K562 (cell line): ENCODE data around the gene PSMD13. TPM values are rescaled to one million over a fixed set of nuclear protein-coding genes. Genes with fewer than 3 reads are reported as not detected.
A peak's percentile ranks its signal among the peaks of the same experiment; 100 is the strongest.

Experiments
- ATAC-seq: fragments of 200-7000 bp; cut with Tn5 transposase; 3 replicates; pipeline ENCODE4 v1.9.1; 2020; ENCODE audit warnings: moderate library complexity
- BruUV-seq: library from RNA; stranded (reverse); fragments of 400-500 nt; replicated peaks from 2 replicates; lab custom pipeline; 2021; lab: Mats Ljungman, UMichigan
- CTCF ChIA-PET: fragments of 300-600 bp; formaldehyde crosslinking; extraction: SDS; loops from one replicate; lab custom pipeline; 2021; ENCODE audit warnings: low intra/inter-chr PET ratio; lab: Yijun Ruan, JAX
- POLR2A ChIA-PET: fragments of 300-600, 350-650 bp; sonication (Branson Sonifier 250); formaldehyde crosslinking; extraction: SDS; loops from one replicate; lab custom pipeline; 2021; ENCODE audit warnings: antibody characterized with exemption, inconsistent platforms; lab: Yijun Ruan, JAX
- DNase-seq, 4 experiments: peaks; one replicate each; pipeline versions ENCODE4 v3.0.0 to v3.0.0-alpha.2; 2011 to 2018; ENCODE audit warnings: low spot score in 3 of 4, mixed read lengths in 3 of 4; ENCODE audit errors: extremely low read depth in 1 of 4
- FAIRE-seq: peaks from 2 replicates; lab custom pipeline; 2011; peaks lifted over from hg19 to GRCh38; lab: Jason Lieb, UNC
- H2AFZ ChIP-seq: 2 replicates; pipeline ENCODE4 v1.6.0; 2011; ENCODE audit warnings: low read depth, low read length, control low read depth, inconsistent platforms
- H3K27ac ChIP-seq: fragments of 200-600 bp; 3 replicates; pipeline ENCODE4 v1.8.0; 2011; ENCODE audit warnings: low read depth, mild to moderate bottlenecking, control low read depth, inconsistent platforms, low read length, moderate library complexity, mixed read lengths; ENCODE audit errors: extremely low read depth
- H3K27me3 ChIP-seq, 2 experiments: fragments of 300-600 bp in 1 of 2; 2 replicates in 1 of 2; 3 replicates in 1 of 2; pipeline versions ENCODE4 v1.6.0 to v1.8.0; 2011; ENCODE audit warnings: inconsistent platforms in 2 of 2, low read length in 2 of 2, mild to moderate bottlenecking in 1 of 2, mixed read lengths in 1 of 2, moderate library complexity in 1 of 2; ENCODE audit not compliant: control insufficient read depth in 2 of 2, insufficient read depth in 2 of 2
- H3K36me3 ChIP-seq: fragments of 300-600 bp; 3 replicates; pipeline ENCODE4 v1.8.0; 2011; ENCODE audit warnings: mild to moderate bottlenecking, low read length, inconsistent platforms; ENCODE audit not compliant: control insufficient read depth, insufficient read depth
- H3K4me1 ChIP-seq, 2 experiments: fragments of 200-600 bp in 1 of 2; replicated peaks in 1 of 2; 2 replicates in 1 of 2; 3 replicates in 1 of 2; pipeline versions ENCODE4 v1.5.1 to v1.8.0; 2011; ENCODE audit warnings: inconsistent platforms in 2 of 2, low read length in 2 of 2, mild to moderate bottlenecking in 1 of 2, mixed read lengths in 1 of 2, moderate library complexity in 1 of 2; ENCODE audit not compliant: control insufficient read depth in 2 of 2, insufficient read depth in 2 of 2
- H3K4me2 ChIP-seq: 2 replicates; pipeline ENCODE4 v1.6.1; 2011; ENCODE audit warnings: low read length, control low read depth, inconsistent platforms, mixed read lengths; ENCODE audit not compliant: insufficient read depth
- H3K4me3 ChIP-seq: fragments of 200-600 bp; sonication (generic), shearing (Covaris generic); 2 replicates; pipeline ENCODE4 v1.5.1; 2016; ENCODE audit warnings: control low read depth, inconsistent platforms
- H3K79me2 ChIP-seq: fragments of 200-600 bp; 3 replicates; pipeline ENCODE4 v1.8.0; 2011; ENCODE audit warnings: low read length, inconsistent platforms; ENCODE audit not compliant: control insufficient read depth, insufficient read depth
- H3K9ac ChIP-seq, 2 experiments: 2 replicates each; pipeline versions ENCODE4 v1.6.0 to v1.6.1; 2011; ENCODE audit warnings: low read depth in 2 of 2, low read length in 2 of 2, control low read depth in 1 of 2, inconsistent platforms in 1 of 2, mild to moderate bottlenecking in 1 of 2, mixed read lengths in 1 of 2; ENCODE audit not compliant: insufficient read depth in 1 of 2
- H3K9me1 ChIP-seq: one replicate; pipeline ENCODE4 v1.6.0; 2011; ENCODE audit warnings: inconsistent platforms, mild to moderate bottlenecking, low read length, moderate library complexity; ENCODE audit not compliant: control insufficient read depth, insufficient read depth
- H3K9me3 ChIP-seq: replicated peaks from 2 replicates; pipeline ENCODE4 v1.5.1; 2011; ENCODE audit warnings: low read depth, low read length, inconsistent platforms; ENCODE audit not compliant: control insufficient read depth, insufficient read depth
- H4K20me1 ChIP-seq: replicated peaks from 2 replicates; pipeline ENCODE4 v1.6.1; 2011; ENCODE audit warnings: low read length, inconsistent platforms, mixed read lengths; ENCODE audit not compliant: control insufficient read depth, insufficient read depth
- DMBX1 ChIP-seq: fragments of 250-450 bp; sonication (Bioruptor Pico); IDR thresholded peaks from 2 replicates; pipeline ENCODE4 v1.8.0; 2022; ENCODE audit warnings: inconsistent platforms, mild to moderate bottlenecking, moderate library complexity, borderline replicate concordance
- EP400 ChIP-seq: fragments of 450-650 bp; IDR thresholded peaks from 2 replicates; pipeline ENCODE4 v1.6.1; 2017; ENCODE audit warnings: antibody characterized with exemption, mild to moderate bottlenecking, moderate library complexity
- ETV1 ChIP-seq: fragments of 450-650 bp; conservative IDR thresholded peaks from 2 replicates; pipeline ENCODE4 v1.6.1; 2016; ENCODE audit warnings: missing genetic modification characterization, control low read depth, low read depth, missing compliant biosample characterization
- NR2F6 ChIP-seq: fragments of 450-650 bp; formaldehyde crosslinking; IDR thresholded peaks from 2 replicates; pipeline ENCODE4 v1.4.0; 2020; ENCODE audit warnings: mild to moderate bottlenecking
- RBFOX2 ChIP-seq: fragments of 200-400 bp; formaldehyde crosslinking; IDR thresholded peaks from 2 replicates; pipeline ENCODE4 v1.6.1; 2017; ENCODE audit warnings: low read depth, mild to moderate bottlenecking, low read length, moderate library complexity
- SREBF2 ChIP-seq: sonication (generic); formaldehyde crosslinking; IDR thresholded peaks from 2 replicates; pipeline ENCODE4 v1.4.0; 2020; ENCODE audit warnings: mild to moderate bottlenecking, missing genetic modification reagents
- STAG1 ChIP-seq: sonication (generic); formaldehyde crosslinking; IDR thresholded peaks from 2 replicates; pipeline ENCODE4 v1.5.0; 2020; ENCODE audit warnings: missing genetic modification reagents, borderline replicate concordance
- ZNF586 ChIP-seq: fragments of 450-650 bp; formaldehyde crosslinking; conservative IDR thresholded peaks from 2 replicates; pipeline ENCODE4 v1.4.0; 2020; ENCODE audit warnings: mild to moderate bottlenecking, moderate library complexity
- ZZZ3 ChIP-seq: fragments of 450-650 bp; IDR thresholded peaks from 2 replicates; pipeline ENCODE4 v1.6.1; 2016; ENCODE audit warnings: antibody characterized with exemption, mild to moderate bottlenecking, moderate library complexity
- WGBS: fragments of 100-300 bp; shearing (Covaris generic); methylation state at CpG from one replicate; pipeline ENCODE4 v1.1.6; 2016; ENCODE audit warnings: low coverage, mixed read lengths; ENCODE audit not compliant: insufficient coverage; ENCODE audit errors: missing lambda C conversion rate; 5-methylcytosine and 5-hydroxymethylcytosine counted together
- in situ Hi-C: fragments of 300-500 bp; cut with MboI; formaldehyde crosslinking; loops from 4 replicates; pipeline ENCODE4 v1.15.0; 2018; ENCODE audit warnings: inconsistent platforms, mixed read lengths
- intact Hi-C: fragments of 100-400 bp; cut with micrococcal nuclease; formaldehyde crosslinking; loops from 2 replicates; pipeline ENCODE4 v1.14.2; 2022
- polyA plus RNA-seq, 8 experiments: library from polyadenylated mRNA; depleted of rRNA in 4 of 8; stranded (reverse) in 5 of 8; unstranded in 3 of 8; fragments of >200 nt; fragmentation: Nextera tagmentation in 2 of 8; fragmentation: Illumina TruSeq in 1 of 8; extraction: Ambion mirVana in 2 of 8; extraction: Trizol in 1 of 8; gene quantifications; 2 replicates each; pipeline versions ENCODE4 v1.2.1 to v1.2.3, GENCODE V29; 2011 to 2014; ENCODE audit warnings: inconsistent platforms in 1 of 8, missing spikeins in 1 of 8
- total RNA-seq, 7 experiments: library from RNA; depleted of rRNA in 6 of 7; stranded (reverse); fragments of >200 nt in 6 of 7; fragmentation: Illumina TruSeq in 2 of 7; extraction: Trizol in 2 of 7; gene quantifications; 2 replicates each; pipeline versions ENCODE4 v1.2.1 to v1.2.3, GENCODE V29; 2011 to 2021; ENCODE audit warnings: low replicate concordance in 1 of 7
- TF ChIP-seq, protein P1 (sequence below): fragments of 450-650 bp; conservative IDR thresholded peaks from 2 replicates; pipeline ENCODE4 v1.6.1; 2016; ENCODE audit warnings: missing genetic modification characterization, low read depth, mild to moderate bottlenecking, control low read depth, missing compliant biosample characterization
- TF ChIP-seq, protein P2 (sequence below): fragments of 450-650 bp; formaldehyde crosslinking; IDR thresholded peaks from 2 replicates; pipeline ENCODE4 v1.4.0; 2020; ENCODE audit warnings: mild to moderate bottlenecking, moderate library complexity

Gene PSMD13
- total and polyA plus RNA-seq, 9 of the 15 experiments (the other 6 are each of a cell fraction or from before 2014, with no cell fraction given): 185 to 383 (median 267) TPM

GRCh38 chr11:292211-293121 lies 55.7 kb downstream of the PSMD13 start:
- CTCF ChIA-PET: no interaction called here

DNA sequence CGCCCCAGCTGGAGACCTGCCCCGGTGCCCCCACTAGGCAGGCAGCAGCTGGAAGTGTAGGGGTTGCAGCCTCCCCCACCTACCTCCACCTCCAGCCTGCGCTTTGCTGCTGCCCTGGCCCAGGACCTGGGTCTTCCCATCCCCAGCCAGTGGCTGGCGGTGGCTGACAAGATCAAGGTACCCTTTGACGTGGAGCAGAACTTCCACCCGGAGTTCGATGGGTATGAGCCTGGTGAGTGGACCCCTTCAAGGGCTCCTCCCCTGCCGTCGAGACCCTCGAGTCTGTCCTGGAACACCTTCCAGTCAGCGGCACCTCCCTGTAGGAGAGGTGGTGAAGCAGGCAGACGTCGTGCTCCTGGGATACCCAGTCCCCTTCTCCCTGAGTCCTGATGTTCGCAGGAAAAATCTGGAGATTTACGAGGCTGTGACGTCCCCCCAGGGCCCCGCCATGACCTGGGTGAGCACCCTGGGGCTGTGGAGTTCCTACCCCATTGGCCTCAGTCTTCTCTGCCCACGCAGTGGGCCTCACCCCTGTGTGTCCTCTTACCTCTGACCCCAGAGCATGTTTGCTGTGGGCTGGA lies 56.6 kb downstream of the PSMD13 start:
- FAIRE-seq (no peak), ATAC-seq (no peak), DNase-seq (no peak)
- Histone ChIP-seq H3K4me3 (no peak overlapping the region), H2AFZ (no peak overlapping the region), H3K9ac (peak overlapping the region in 1 of 2 experiments; percentile 24; a peak in 2 of 4 replicates), H3K27me3 (no peaks in the 10 kb centered on the region), H3K9me1 (no peaks in the 10 kb centered on the region), H3K4me2 (no peak overlapping the region), H3K4me1 (peaks cover 22 to 90% of the 10 kb centered on the region in 2 experiments), H3K79me2 (peaks cover 23% of the 10 kb centered on the region), H3K36me3 (peaks cover 60% of the 10 kb centered on the region; the same call in 2 of the 3 replicates), H3K27ac (no peak overlapping the region; the same call in 2 of the 3 replicates), H3K9me3 (no peaks in the 10 kb centered on the region), H4K20me1 (no peaks in the 10 kb centered on the region)
- 80% methylated on average over 13 of the region's 18 CpGs for WGBS
- ChIA-PET POLR2A (interaction anchor here (0.8 to 1.1 kb wide), 2 partner anchors 16 to 477 kb away, joined by 3 read pairs; partner anchors contain the start of gene NLRP6), CTCF (no interaction called here)
- in situ Hi-C loops (no loop called here), intact Hi-C loops (no loop called here)
- BruUV-seq: no TSS peak
- TF ChIP-seq SREBF2 (CRISPR knock-in tag) (no peak), DMBX1 (no peak), EP400 (no peak), ZNF586 (CRISPR knock-in tag) (no peak), ZZZ3 (no peak), STAG1 (no peak), NR2F6 (CRISPR knock-in tag) (no peak)
- TF ChIP-seq, protein P1, sequence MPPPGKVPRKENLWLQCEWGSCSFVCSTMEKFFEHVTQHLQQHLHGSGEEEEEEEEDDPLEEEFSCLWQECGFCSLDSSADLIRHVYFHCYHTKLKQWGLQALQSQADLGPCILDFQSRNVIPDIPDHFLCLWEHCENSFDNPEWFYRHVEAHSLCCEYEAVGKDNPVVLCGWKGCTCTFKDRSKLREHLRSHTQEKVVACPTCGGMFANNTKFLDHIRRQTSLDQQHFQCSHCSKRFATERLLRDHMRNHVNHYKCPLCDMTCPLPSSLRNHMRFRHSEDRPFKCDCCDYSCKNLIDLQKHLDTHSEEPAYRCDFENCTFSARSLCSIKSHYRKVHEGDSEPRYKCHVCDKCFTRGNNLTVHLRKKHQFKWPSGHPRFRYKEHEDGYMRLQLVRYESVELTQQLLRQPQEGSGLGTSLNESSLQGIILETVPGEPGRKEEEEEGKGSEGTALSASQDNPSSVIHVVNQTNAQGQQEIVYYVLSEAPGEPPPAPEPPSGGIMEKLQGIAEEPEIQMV (tag): no peak
- TF ChIP-seq, protein P2, sequence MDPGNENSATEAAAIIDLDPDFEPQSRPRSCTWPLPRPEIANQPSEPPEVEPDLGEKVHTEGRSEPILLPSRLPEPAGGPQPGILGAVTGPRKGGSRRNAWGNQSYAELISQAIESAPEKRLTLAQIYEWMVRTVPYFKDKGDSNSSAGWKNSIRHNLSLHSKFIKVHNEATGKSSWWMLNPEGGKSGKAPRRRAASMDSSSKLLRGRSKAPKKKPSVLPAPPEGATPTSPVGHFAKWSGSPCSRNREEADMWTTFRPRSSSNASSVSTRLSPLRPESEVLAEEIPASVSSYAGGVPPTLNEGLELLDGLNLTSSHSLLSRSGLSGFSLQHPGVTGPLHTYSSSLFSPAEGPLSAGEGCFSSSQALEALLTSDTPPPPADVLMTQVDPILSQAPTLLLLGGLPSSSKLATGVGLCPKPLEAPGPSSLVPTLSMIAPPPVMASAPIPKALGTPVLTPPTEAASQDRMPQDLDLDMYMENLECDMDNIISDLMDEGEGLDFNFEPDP (CRISPR knock-in tag): no peak

More at GRCh38 chr11:292211-293121, 55.7 kb downstream of the PSMD13 start:
- no peak overlapping the region for H3K4me2 ChIP-seq
- H2AFZ ChIP-seq: no peak overlapping the region
- H3K9me1 ChIP-seq: no peaks in the 10 kb centered on the region
- no peaks in the 10 kb centered on the region for H3K27me3 ChIP-seq
- intact Hi-C loops: no loop called here
- FAIRE-seq: no peak
- H4K20me1 ChIP-seq: no peaks in the 10 kb centered on the region
- peaks cover 60% of the 10 kb centered on the region; the same call in 2 of the 3 replicates for H3K36me3 ChIP-seq
- H3K79me2 ChIP-seq: peaks cover 32% of the 10 kb centered on the region
- in situ Hi-C loops: no loop called here
- no peaks in the 10 kb centered on the region for H3K9me3 ChIP-seq
- TF ChIP-seq RBFOX2 (peak; percentile 41), ETV1 (tag) (no peak)
- no peak overlapping the region for H3K27ac ChIP-seq
- ATAC-seq: no peak
- POLR2A ChIA-PET: interaction anchor here (0.5 to 1.5 kb wide), 4 partner anchors 15 to 478 kb away, joined by 3 read pairs; partner anchors contain the start of genes BET1L, NLRP6 and RIC8A
- no peak for DNase-seq
- peaks cover 13 to 90% of the 10 kb centered on the region in 2 experiments; a peak in 4 of 5 replicates for H3K4me1 ChIP-seq
- WGBS: 88% methylated on average over 21 of the region's 29 CpGs
- H3K4me3 ChIP-seq: no peak overlapping the region
- BruUV-seq: no TSS peak
- H3K9ac ChIP-seq: peak overlapping the region in 1 of 2 experiments; percentile 40; a peak in 2 of 4 replicates
